IPS DF 4.7 (cell line): Measurements from ENCODE around the gene CHRM1.
"Not testable (repeated sequence)": the region's sequence is repeated elsewhere in the genome, so short reads cannot be mapped to it uniquely, and the experiment has no call there.

Experiments used
- DNase-seq: peaks from one replicate; pipeline ENCODE4 v3.0.0-alpha.2; 2013; ENCODE audit warnings: low spot score; ENCODE audit errors: extremely low read depth

The CHRM1 gene

GRCh38 chr11:62879235-62879978, 41.8 kb downstream of the CHRM1 start:
- no peak for DNase-seq

- no peak for DNase-seq
Observed at GRCh38 chr11:62876712-62877111, 44.5 kb downstream of the CHRM1 start.

GRCh38 chr11:62875698-62876478, 45.3 kb downstream of the CHRM1 start:
- DNase-seq: no peak

GRCh38 chr11:62874851-62875250, 46.3 kb downstream of the CHRM1 start:
- no peak for DNase-seq

GRCh38 chr11:62865635-62866034, 55.5 kb downstream of the CHRM1 start:
- no peak for DNase-seq

- DNase-seq: no peak
Observed at GRCh38 chr11:62863687-62864335, 57.4 kb downstream of the CHRM1 start.

GRCh38 chr11:62861564-62862192, 59.5 kb downstream of the CHRM1 start:
- not testable (repeated sequence) for DNase-seq

- no peak for DNase-seq
Observed at GRCh38 chr11:62860835-62861563, 60.2 kb downstream of the CHRM1 start.

- DNase-seq: not testable (repeated sequence)
Observed at GRCh38 chr11:62859281-62859703, 61.9 kb downstream of the CHRM1 start.
